ENCODE data around the gene GPC6.

Gene GPC6

GRCh38 chr13:94455414-94455813 lies 1228.8 kb downstream of the GPC6 start:
- Histone ChIP-seq H3K36me3 (ENCODE audit: control insufficient read depth in 2 of 2, insufficient read depth in 1 of 2, low read length in 2 of 2) (no peaks in the 10 kb centered on the region), H3K27ac (ENCODE audit: extremely low read depth, low read depth, low read length) (no peak overlapping the region), H3K4me3 (ENCODE audit: low read depth, low read length) (no peak overlapping the region), H3K9me3 (ENCODE audit: control insufficient read depth, insufficient read depth, low read depth, low read length) (no peaks in the 10 kb centered on the region), H3K4me1 (ENCODE audit: control insufficient read depth, insufficient read depth, low read length) (no peaks in the 10 kb centered on the region)
- ChIA-PET CTCF (no interaction called here), POLR2A (no interaction called here)
- TF ChIP-seq ZNF658 (tag by site-specific recombination; IDR thresholded peaks at IDR 0.05) (no peak), ZNF501 (tag by site-specific recombination; IDR thresholded peaks at IDR 0.05) (no peak), HOXA7 (CRISPR knock-in tag; IDR thresholded peaks at IDR 0.05; ENCODE audit: borderline replicate concordance) (no peak), RBAK (tag by site-specific recombination; IDR thresholded peaks at IDR 0.05) (no peak), ZNF701 (tag by site-specific recombination; IDR thresholded peaks at IDR 0.05) (no peak), ZNF146 (tag by site-specific recombination; IDR thresholded peaks at IDR 0.05) (no peak), ZFP41 (tag by site-specific recombination; IDR thresholded peaks at IDR 0.05; ENCODE audit: borderline replicate concordance) (no peak), SCRT2 (tag by site-specific recombination; IDR thresholded peaks at IDR 0.05) (no peak), ZNF341 (tag by site-specific recombination; IDR thresholded peaks at IDR 0.05; ENCODE audit: low read depth) (no peak), ZNF350 (tag by site-specific recombination; IDR thresholded peaks at IDR 0.05) (no peak), YY1 (tag by site-specific recombination; IDR thresholded peaks at IDR 0.05) (no peak), GLIS1 (tag by site-specific recombination; IDR thresholded peaks at IDR 0.05) (no peak)
